PFSK-1 (cell line): ENCODE results near the gene CAB39L.

Experiments
- POLR2AphosphoS5 ChIP-seq: IDR thresholded peaks from 2 replicates; pipeline ENCODE4 v1.6.1; 2012; ENCODE audit warnings: low read depth, mild to moderate bottlenecking, control low read depth, low read length, moderate library complexity
- SIN3A ChIP-seq: IDR thresholded peaks from 2 replicates; pipeline ENCODE4 v1.6.1; 2012; ENCODE audit warnings: mild to moderate bottlenecking, low read length, moderate library complexity, borderline replicate concordance; ENCODE audit not compliant: insufficient read depth
- TAF1 ChIP-seq: IDR thresholded peaks from 2 replicates; pipeline ENCODE4 v1.6.1; 2012; ENCODE audit warnings: low read length, control low read depth, borderline replicate concordance; ENCODE audit not compliant: insufficient read depth

DNA sequence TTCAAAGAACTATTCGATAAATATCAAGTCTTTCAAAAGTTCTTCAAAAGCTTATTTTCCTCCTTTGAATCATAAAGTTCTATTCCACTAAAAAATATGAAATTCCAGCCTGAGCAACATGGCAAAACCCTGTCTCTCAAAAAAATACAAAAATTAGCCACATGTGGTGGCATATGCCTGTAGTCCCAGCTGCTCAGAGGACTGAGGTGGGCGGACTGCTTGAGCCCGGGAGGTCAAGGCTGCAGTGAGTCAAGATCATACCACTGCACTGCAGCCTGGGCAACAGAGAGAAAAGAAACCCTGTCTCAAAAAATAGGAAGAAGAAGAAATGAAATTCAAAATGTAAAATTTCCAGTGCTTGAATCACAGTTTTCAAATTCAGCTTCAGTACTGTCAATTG lies 24.6 kb downstream of the CAB39L start:
- no peak for TF ChIP-seq POLR2AphosphoS5
- no peak for TF ChIP-seq TAF1
- TF ChIP-seq SIN3A: no peak
